Smooth muscle cell (in vitro differentiated cells): ENCODE data around the gene GNG13. TPM values are rescaled to one million over a fixed set of nuclear protein-coding genes. Genes with fewer than 3 reads are reported as not detected.

Source experiments
- DNase-seq: peaks from one replicate; lab custom pipeline; 2025; ENCODE audit not compliant: unreplicated experiment; lab: John Stamatoyannopoulos, UW
- H2AFZ ChIP-seq: fragments of 200-600 bp; sonication (generic); 2 replicates; pipeline ENCODE4 v1.6.0; 2016; ENCODE audit warnings: antibody characterized with exemption, low read depth, mild to moderate bottlenecking
- H3F3A ChIP-seq: fragments of 200-600 bp; sonication (generic); 2 replicates; pipeline ENCODE4 v1.6.0; 2017; ENCODE audit warnings: antibody characterized with exemption, low read depth
- H3K27ac ChIP-seq: fragments of 200-600 bp; sonication (generic); 2 replicates; pipeline ENCODE4 v1.5.1; 2016; ENCODE audit warnings: low read depth, mild to moderate bottlenecking
- H3K27me3 ChIP-seq: fragments of 200-600 bp; sonication (generic); 2 replicates; pipeline ENCODE4 v1.6.1; 2016; ENCODE audit warnings: low read depth, mild to moderate bottlenecking
- H3K36me3 ChIP-seq: fragments of 200-600 bp; sonication (generic); 2 replicates; pipeline ENCODE4 v1.5.1; 2016; ENCODE audit warnings: low read depth
- H3K4me1 ChIP-seq: fragments of 200-600 bp; sonication (generic); 2 replicates; pipeline ENCODE4 v1.5.1; 2016; ENCODE audit warnings: low read depth
- H3K4me2 ChIP-seq: fragments of 200-600 bp; sonication (generic); 2 replicates; pipeline ENCODE4 v1.6.0; 2016; ENCODE audit warnings: mild to moderate bottlenecking
- H3K4me3 ChIP-seq: fragments of 200-600 bp; sonication (generic); 2 replicates; pipeline ENCODE4 v1.5.1; 2016; ENCODE audit warnings: mild to moderate bottlenecking
- H3K79me2 ChIP-seq: fragments of 200-600 bp; sonication (generic); 2 replicates; pipeline ENCODE4 v1.6.0; 2016; ENCODE audit warnings: low read depth, mild to moderate bottlenecking
- H3K9ac ChIP-seq: fragments of 200-600 bp; sonication (generic); 2 replicates; pipeline ENCODE4 v1.6.0; 2016; ENCODE audit warnings: low read depth
- H3K9me3 ChIP-seq: fragments of 200-600 bp; sonication (generic); replicated peaks from 2 replicates; pipeline ENCODE4 v1.5.1; 2016; ENCODE audit warnings: low read depth
- H4K20me1 ChIP-seq: fragments of 200-600 bp; sonication (generic); 2 replicates; pipeline ENCODE4 v1.6.0; 2016; ENCODE audit warnings: low read depth
- CTCF ChIP-seq: fragments of 200-600 bp; sonication (generic); IDR thresholded peaks from 2 replicates; pipeline ENCODE4 v1.5.1; 2017; ENCODE audit warnings: borderline replicate concordance, mild to moderate bottlenecking, antibody characterized with exemption; ENCODE audit not compliant: insufficient read depth, poor library complexity, severe bottlenecking
- WGBS: methylation state at CpG from one replicate; pipeline ENCODE4 v1.1.7; 2016; ENCODE audit warnings: low lambda C conversion rate; 5-methylcytosine and 5-hydroxymethylcytosine counted together
- polyA plus RNA-seq: library from polyadenylated mRNA; unstranded; fragments of >200 nt; fragmentation: Nextera tagmentation; extraction: Ambion mirVana; gene quantifications from 2 replicates; pipeline ENCODE4 v1.2.1, GENCODE V29; 2016
- total RNA-seq: library from RNA; depleted of rRNA; stranded (reverse); fragments of >200 nt; gene quantifications from 2 replicates; pipeline ENCODE4 v1.2.3, GENCODE V29; 2014

The GNG13 gene
- total and polyA plus RNA-seq, 2 experiments from 2014 or later, result not detected

- no peaks in the 10 kb centered on the region for H4K20me1 ChIP-seq
- no peaks in the 10 kb centered on the region for H3K36me3 ChIP-seq
- H3K27me3 ChIP-seq, result no peaks in the 10 kb centered on the region
- no peak for TF ChIP-seq CTCF
- WGBS, result 87% methylated on average over 23 of the region's 36 CpGs
- H3K9me3 ChIP-seq, result no peaks in the 10 kb centered on the region
- H2AFZ ChIP-seq, result no peak overlapping the region
- no peaks in the 10 kb centered on the region for H3K4me1 ChIP-seq
- no peak for DNase-seq
- H3K27ac ChIP-seq, result no peak overlapping the region
- H3F3A ChIP-seq, result no peaks in the 10 kb centered on the region
- no peak overlapping the region for H3K4me3 ChIP-seq
- H3K9ac ChIP-seq, result no peak overlapping the region
- H3K79me2 ChIP-seq, result no peaks in the 10 kb centered on the region
- no peak overlapping the region for H3K4me2 ChIP-seq
Observed at GRCh38 chr16:775236-775796, 25.2 kb downstream of the GNG13 start.

GRCh38 chr16:774086-775001, 26.2 kb downstream of the GNG13 start:
- H3K9ac ChIP-seq, result no peak overlapping the region
- no peak overlapping the region for H3K4me3 ChIP-seq
- H3K4me2 ChIP-seq, result no peak overlapping the region
- no peaks in the 10 kb centered on the region for H3K4me1 ChIP-seq
- H4K20me1 ChIP-seq, result no peaks in the 10 kb centered on the region
- no peaks in the 10 kb centered on the region for H3F3A ChIP-seq
- no peak for TF ChIP-seq CTCF
- no peaks in the 10 kb centered on the region for H3K79me2 ChIP-seq
- 91% methylated on average over 37 of the region's 46 CpGs for WGBS
- H3K27ac ChIP-seq, result no peak overlapping the region
- no peak overlapping the region for H2AFZ ChIP-seq
- no peaks in the 10 kb centered on the region for H3K27me3 ChIP-seq
- no peaks in the 10 kb centered on the region for H3K9me3 ChIP-seq
- no peak for DNase-seq
- H3K36me3 ChIP-seq, result no peaks in the 10 kb centered on the region

- Histone ChIP-seq H3K27ac (no peak overlapping the region), H3K9me3 (no peaks in the 10 kb centered on the region), H3K9ac (no peak overlapping the region), H3K4me3 (no peak overlapping the region), H2AFZ (no peak overlapping the region), H3K79me2 (no peaks in the 10 kb centered on the region), H3K4me2 (no peak overlapping the region), H4K20me1 (no peaks in the 10 kb centered on the region), H3K27me3 (no peaks in the 10 kb centered on the region), H3F3A (no peaks in the 10 kb centered on the region), H3K36me3 (no peaks in the 10 kb centered on the region), H3K4me1 (no peaks in the 10 kb centered on the region)
- no peak for TF ChIP-seq CTCF
- WGBS, result 92% methylated on average over 18 of the region's 18 CpGs
- no peak for DNase-seq
Observed at GRCh38 chr16:772959-773358, 27.6 kb downstream of the GNG13 start.
